ENCODE data around the gene SARS2. TPM values are rescaled to one million over a fixed set of nuclear protein-coding genes. Genes with fewer than 3 reads are reported as not detected.

SARS2 gene
- total RNA-seq, 1 donor from 2014 or later: 45.8 TPM

- Histone ChIP-seq H3K4me3 (no peak overlapping the region), H2AFZ (replicated peaks) (no peak overlapping the region), H3K79me2 (ENCODE audit: low read depth) (peaks cover 16% of the 10 kb centered on the region), H3F3A (ENCODE audit: low read depth) (peaks cover 4% of the 10 kb centered on the region), H3K36me3 (no peaks in the 10 kb centered on the region), H3K27me3 (no peaks in the 10 kb centered on the region), H3K4me2 (no peak overlapping the region), H3K9me3 (ENCODE audit: low read depth) (no peaks in the 10 kb centered on the region), H3K4me1 (peaks cover 7% of the 10 kb centered on the region), H4K20me1 (ENCODE audit: low read depth) (no peaks in the 10 kb centered on the region), H3K9ac (no peak overlapping the region), H3K27ac (no peak overlapping the region)
- H3K9me3 Mint-ChIP-seq: no peaks in the 10 kb centered on the region
- peaks cover 3% of the 10 kb centered on the region for H3K4me1 Mint-ChIP-seq
- no peak overlapping the region for H3K27ac Mint-ChIP-seq
- peaks cover 3% of the 10 kb centered on the region for H3K27me3 Mint-ChIP-seq (ENCODE audit: insufficient read depth, low read depth)
- TF ChIP-seq EZH2 (IDR thresholded peaks at IDR 0.05): no peak
- H3K4me3 Mint-ChIP-seq: no peak overlapping the region
- peaks cover 9% of the 10 kb centered on the region for H3K36me3 Mint-ChIP-seq
- no peak for DNase-seq (ENCODE audit: low spot score)
These were observed 25.7 kb downstream of the SARS2 start for GRCh38 chr19:38904581-38905539.

- Histone ChIP-seq H3K9ac (no peak overlapping the region), H3F3A (ENCODE audit: low read depth) (peaks cover 11% of the 10 kb centered on the region), H3K36me3 (no peaks in the 10 kb centered on the region), H3K4me1 (peaks cover 11% of the 10 kb centered on the region), H4K20me1 (ENCODE audit: low read depth) (no peaks in the 10 kb centered on the region), H3K9me3 (ENCODE audit: low read depth) (no peaks in the 10 kb centered on the region), H3K4me3 (no peak overlapping the region), H2AFZ (replicated peaks) (no peak overlapping the region), H3K27ac (no peak overlapping the region), H3K79me2 (ENCODE audit: low read depth) (peaks cover 16% of the 10 kb centered on the region), H3K4me2 (no peak overlapping the region), H3K27me3 (peaks cover 11% of the 10 kb centered on the region)
- Mint-ChIP-seq H3K36me3 (peaks cover 3% of the 10 kb centered on the region), H3K4me3 (peak overlapping the region; percentile 36), H3K27me3 (ENCODE audit: insufficient read depth, low read depth) (peaks cover 7% of the 10 kb centered on the region), H3K9me3 (no peaks in the 10 kb centered on the region), H3K27ac (no peak overlapping the region), H3K4me1 (peaks cover 11% of the 10 kb centered on the region)
- DNase-seq (ENCODE audit: low spot score): no peak
- no peak for TF ChIP-seq CTCF (IDR thresholded peaks at IDR 0.05)
- no peak for TF ChIP-seq EZH2phosphoT487 (IDR thresholded peaks at IDR 0.05)
- TF ChIP-seq EZH2 (IDR thresholded peaks at IDR 0.05): no peak
These were observed 28.9 kb downstream of the SARS2 start for GRCh38 chr19:38901683-38902082.

GRCh38 chr19:38900743-38901190, 29.8 kb downstream of the SARS2 start:
- no peak for TF ChIP-seq EZH2phosphoT487 (IDR thresholded peaks at IDR 0.05)
- no peak for TF ChIP-seq CTCF (IDR thresholded peaks at IDR 0.05)
- TF ChIP-seq EZH2 (IDR thresholded peaks at IDR 0.05): no peak
- peaks cover 11% of the 10 kb centered on the region for H3K4me1 ChIP-seq
- H3F3A ChIP-seq (ENCODE audit: low read depth): peaks cover 11% of the 10 kb centered on the region
- H3K79me2 ChIP-seq (ENCODE audit: low read depth): peaks cover 16% of the 10 kb centered on the region
- peak overlapping the region; percentile 1 for H3K27ac Mint-ChIP-seq
- H3K9ac ChIP-seq: peak overlapping the region; percentile 28
- H3K4me3 Mint-ChIP-seq: peak overlapping the region; percentile 88
- no peaks in the 10 kb centered on the region for H4K20me1 ChIP-seq (ENCODE audit: low read depth)
- no peaks in the 10 kb centered on the region for H3K9me3 Mint-ChIP-seq
- H3K4me1 Mint-ChIP-seq: peaks cover 11% of the 10 kb centered on the region
- peaks cover 11% of the 10 kb centered on the region for H3K27me3 ChIP-seq
- H3K4me3 ChIP-seq: peak overlapping the region; percentile 60
- peak overlapping the region; percentile 47 for H2AFZ ChIP-seq (replicated peaks)
- peaks cover 3% of the 10 kb centered on the region for H3K36me3 Mint-ChIP-seq
- H3K27me3 Mint-ChIP-seq (ENCODE audit: insufficient read depth, low read depth): peaks cover 7% of the 10 kb centered on the region
- H3K4me2 ChIP-seq: peak overlapping the region; percentile 81
- no peak overlapping the region for H3K27ac ChIP-seq
- DNase-seq (ENCODE audit: low spot score): no peak
- H3K36me3 ChIP-seq: no peaks in the 10 kb centered on the region
- no peaks in the 10 kb centered on the region for H3K9me3 ChIP-seq (ENCODE audit: low read depth)
